Stomach (tissue), 9 donors: ENCODE measurements around the gene CMTR1. TPM values are rescaled to one million over a fixed set of nuclear protein-coding genes. Genes with fewer than 3 reads are reported as not detected.
"Not testable (repeated sequence)": the region's sequence is repeated elsewhere in the genome, so short reads cannot be mapped to it uniquely, and the experiment has no call there.

ENCODE experiments used
- DNase-seq, 2 donors: peaks; one replicate each; pipeline versions ENCODE4 v3.0.0 to v3.0.0-alpha.2; 2013 to 2019
- H3K27ac ChIP-seq, 5 donors: fragments of 200-600 bp in 4 of 5; sonication (generic) in 4 of 5; one replicate each; pipeline ENCODE4 v1.5.1; 2013 to 2019; ENCODE audit warnings: mild to moderate bottlenecking in 1 of 5, moderate library complexity in 1 of 5
- H3K27me3 ChIP-seq, 3 donors: fragments of 200-600 bp; sonication (generic); one replicate each; pipeline ENCODE4 v1.5.1; 2017 to 2019; ENCODE audit warnings: mixed run types in 1 of 3
- H3K36me3 ChIP-seq, 4 donors: fragments of 200-600 bp; sonication (generic); 1 replicate in 3 of 4; 2 replicates in 1 of 4; pipeline ENCODE4 v1.5.1; 2016 to 2019
- H3K4me1 ChIP-seq, 4 donors: fragments of 200-600 bp; sonication (generic); one replicate each; pipeline ENCODE4 v1.5.1; 2016 to 2019
- H3K4me3 ChIP-seq, 4 donors: fragments of 200-600 bp; sonication (generic) in 3 of 4; one replicate each; pipeline ENCODE4 v1.5.1; 2016 to 2019; ENCODE audit warnings: mild to moderate bottlenecking in 1 of 4
- H3K9me3 ChIP-seq, 4 donors: fragments of 200-600 bp; sonication (generic); one replicate each; pipeline ENCODE4 v1.5.1; 2016 to 2019
- CTCF ChIP-seq, 7 experiments: fragments of 450-650 bp in 4 of 7; fragments of 200-600 bp in 3 of 7; sonication (generic) in 3 of 7; IDR thresholded peaks; one replicate each; pipeline ENCODE4 v1.5.1; 2016 to 2019; ENCODE audit warnings: antibody characterized with exemption in 7 of 7, control low read depth in 2 of 7, mild to moderate bottlenecking in 1 of 7
- EP300 ChIP-seq: sonication (generic); formaldehyde crosslinking; IDR thresholded peaks from one replicate; pipeline ENCODE4 v1.6.1; 2017; ENCODE audit warnings: antibody characterized with exemption
- POLR2A ChIP-seq, 4 donors: fragments of 450-650 bp; IDR thresholded peaks; one replicate each; pipeline ENCODE4 v1.6.1; 2016; ENCODE audit warnings: antibody characterized with exemption in 4 of 4, control low read depth in 2 of 4, mild to moderate bottlenecking in 1 of 4, moderate library complexity in 1 of 4
- POLR2AphosphoS5 ChIP-seq, 3 donors: sonication (generic); formaldehyde crosslinking; IDR thresholded peaks; one replicate each; pipeline ENCODE4 v1.6.1; 2016; ENCODE audit warnings: antibody characterized with exemption in 3 of 3
- WGBS, 5 donors: extraction: QIAGEN DNeasy Blood & Tissue Kit in 3 of 5; methylation state at CpG; one replicate each; pipeline versions ENCODE4 v1.1.5 to v1.1.7; 2013 to 2018; 5-methylcytosine and 5-hydroxymethylcytosine counted together
- intact Hi-C: fragments of 100-400 bp; cut with DNase I; formaldehyde crosslinking; loops from one replicate; pipeline ENCODE4 v1.15.1; 2023; ENCODE audit warnings: low total_unique reads
- polyA plus RNA-seq, 3 donors: library from polyadenylated mRNA; stranded (reverse); fragments of 200-250 nt; gene quantifications; one replicate each; pipeline ENCODE4 v1.2.3, GENCODE V29; 2013
- total RNA-seq, 5 donors: library from RNA; depleted of rRNA; stranded (reverse); fragments of >200 nt; gene quantifications; one replicate each; pipeline versions ENCODE4 v1.1.0 to v1.2.3, GENCODE V29; 2014 to 2016
- donor health status: healthy with polysubstance abuse.
- donor health status: Bipolar disorder and iron deficiency.
- donor health status: healthy.

The CMTR1 gene
- total and polyA plus RNA-seq, 8 donors: 6.3 to 145 (median 24.5) TPM

- Histone ChIP-seq H3K27me3 (no peaks in the 10 kb centered on the region), H3K27ac (no peak overlapping the region), H3K4me1 (no peaks in the 10 kb centered on the region), H3K4me3 (no peak overlapping the region), H3K9me3 (no peaks in the 10 kb centered on the region), H3K36me3 (peaks cover 0 to 6% (median 2%) of the 10 kb centered on the region in 4 donors)
- intact Hi-C loops: no loop called here
- TF ChIP-seq EP300 (no peak), CTCF (IDR thresholded peaks at IDR 0.05) (no peak), POLR2AphosphoS5 (IDR thresholded peaks at IDR 0.05) (no peak), POLR2A (IDR thresholded peaks at IDR 0.05) (no peak)
- 37 to 55% (median 48%) methylated on average over 4 of the region's 4 CpGs for WGBS, 5 donors
- DNase-seq: no peak
These were observed 33.1 kb upstream of the CMTR1 start for GRCh38 chr6:37399795-37400490.

GRCh38 chr6:37401658-37402057 lies 31.4 kb upstream of the CMTR1 start:
- DNase-seq, H3K36me3 ChIP-seq, H3K27me3 ChIP-seq, intact Hi-C loops, H3K4me3 ChIP-seq, H3K27ac ChIP-seq, H3K9me3 ChIP-seq, H3K4me1 ChIP-seq: not testable (repeated sequence)

DNA sequence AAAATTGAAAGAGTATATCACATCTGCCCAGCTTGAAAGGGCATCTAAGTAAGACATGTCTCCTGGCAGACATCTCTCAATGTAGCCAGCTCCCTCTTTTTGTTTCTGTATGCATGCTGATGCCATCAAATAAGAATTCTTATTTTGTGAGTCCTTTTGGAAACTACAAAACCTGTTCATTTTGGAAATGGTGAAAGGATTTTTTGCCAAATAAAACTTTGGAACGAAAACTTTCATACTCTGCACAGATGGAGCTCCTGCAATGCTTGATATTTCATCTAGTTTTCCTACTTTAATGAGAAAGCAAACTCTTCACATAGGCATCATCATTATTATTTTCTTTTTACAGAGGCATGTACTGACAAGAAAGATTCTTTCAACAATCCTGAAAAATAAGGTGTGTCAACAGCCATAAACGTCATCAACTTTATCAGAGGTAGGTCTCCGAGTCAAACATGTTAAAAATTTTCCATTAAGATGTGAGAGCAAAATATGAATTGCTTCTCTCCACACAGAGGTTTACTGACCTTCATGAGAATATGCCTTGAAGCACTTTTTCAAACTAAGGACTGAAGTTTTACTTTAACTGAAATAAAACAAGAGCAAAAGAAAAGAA lies 26.2 kb upstream of the CMTR1 start:
- H3K9me3 ChIP-seq: no peaks in the 10 kb centered on the region
- DNase-seq: no peak
- H3K4me1 ChIP-seq: no peaks in the 10 kb centered on the region
- H3K27me3 ChIP-seq: no peaks in the 10 kb centered on the region
- no peak overlapping the region for H3K4me3 ChIP-seq
- intact Hi-C loops: no loop called here
- TF ChIP-seq CTCF (IDR thresholded peaks at IDR 0.05): no peak
- TF ChIP-seq POLR2A (IDR thresholded peaks at IDR 0.05): no peak
- no peak for TF ChIP-seq EP300
- TF ChIP-seq POLR2AphosphoS5 (IDR thresholded peaks at IDR 0.05): no peak
- H3K36me3 ChIP-seq: no peaks in the 10 kb centered on the region
- no peak overlapping the region for H3K27ac ChIP-seq
- 40 to 62% (median 58%) methylated on average over 3 of the region's 3 CpGs for WGBS, 5 donors

DNA sequence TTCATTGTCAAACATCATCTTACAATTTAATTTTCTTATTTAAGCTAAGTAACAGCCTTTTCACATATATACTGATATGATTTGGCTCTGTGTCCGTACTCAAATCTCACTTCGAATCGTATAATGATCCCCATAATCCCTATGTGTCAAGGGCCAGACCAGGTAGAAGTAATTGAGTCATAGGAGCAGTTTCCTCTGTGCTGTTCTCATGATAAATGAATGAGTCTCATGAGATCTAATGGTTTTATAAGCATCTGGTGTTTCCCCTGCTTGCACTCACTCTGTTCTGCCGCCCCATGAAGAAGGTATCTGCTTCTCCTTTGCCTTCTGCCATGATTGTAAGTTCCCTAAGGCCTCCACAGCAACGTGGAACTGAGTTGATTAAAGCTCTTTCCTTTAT lies 25.1 kb upstream of the CMTR1 start:
- H3K4me3 ChIP-seq: no peak overlapping the region
- no peaks in the 10 kb centered on the region for H3K9me3 ChIP-seq
- TF ChIP-seq POLR2A (IDR thresholded peaks at IDR 0.05) (no peak), EP300 (no peak), POLR2AphosphoS5 (IDR thresholded peaks at IDR 0.05) (no peak), CTCF (IDR thresholded peaks at IDR 0.05) (no peak)
- intact Hi-C loops: no loop called here
- H3K4me1 ChIP-seq: no peaks in the 10 kb centered on the region
- no peak overlapping the region for H3K27ac ChIP-seq
- no peaks in the 10 kb centered on the region for H3K36me3 ChIP-seq
- DNase-seq: no peak
- WGBS, 5 donors: 56 to 75% (median 71%) methylated on average over 5 of the region's 5 CpGs
- H3K27me3 ChIP-seq: no peaks in the 10 kb centered on the region

- no peaks in the 10 kb centered on the region for H3K36me3 ChIP-seq
- no peak for TF ChIP-seq POLR2A (IDR thresholded peaks at IDR 0.05)
- no peak for TF ChIP-seq EP300
- TF ChIP-seq POLR2AphosphoS5 (IDR thresholded peaks at IDR 0.05): no peak
- no peak for TF ChIP-seq CTCF (IDR thresholded peaks at IDR 0.05)
- H3K4me3 ChIP-seq: no peak overlapping the region
- no peaks in the 10 kb centered on the region for H3K9me3 ChIP-seq
- H3K4me1 ChIP-seq: no peaks in the 10 kb centered on the region
- DNase-seq: no peak
- H3K27me3 ChIP-seq: no peaks in the 10 kb centered on the region
- WGBS, 5 donors: 82 to 94% (median 89%) methylated on average over 1 of the region's 1 CpG
- H3K27ac ChIP-seq: no peak overlapping the region
- intact Hi-C loops: no loop called here
These were observed 23.5 kb upstream of the CMTR1 start for GRCh38 chr6:37409501-37409900.
